ENCODE data around the gene SMG6.
"Not testable (repeated sequence)": the region's sequence is repeated elsewhere in the genome, so short reads cannot be mapped to it uniquely, and the experiment has no call there.

Gene SMG6

GRCh38 chr17:2174468-2175293 is 128.9 kb downstream of the SMG6 start:
- no peak for DNase-seq

- DNase-seq: no peak
These were observed 129.6 kb downstream of the SMG6 start for GRCh38 chr17:2174014-2174413.

- DNase-seq: no peak
These were observed 130.6 kb downstream of the SMG6 start for GRCh38 chr17:2172999-2173398.

GRCh38 chr17:2172077-2172851 is 131.3 kb downstream of the SMG6 start:
- no peak for DNase-seq

- DNase-seq: no peak
These were observed 131.9 kb downstream of the SMG6 start for GRCh38 chr17:2171702-2172076.

- DNase-seq: no peak
These were observed 133.6 kb downstream of the SMG6 start for GRCh38 chr17:2170023-2170422.

- not testable (repeated sequence) for DNase-seq
These were observed 137.9 kb downstream of the SMG6 start for GRCh38 chr17:2165723-2166122.

GRCh38 chr17:2158396-2158780 is 145.2 kb downstream of the SMG6 start:
- DNase-seq: no peak

GRCh38 chr17:2157675-2158395 is 145.8 kb downstream of the SMG6 start:
- no peak for DNase-seq

GRCh38 chr17:2157081-2157480 is 146.5 kb downstream of the SMG6 start:
- no peak for DNase-seq

- no peak for DNase-seq
These were observed 146.9 kb downstream of the SMG6 start for GRCh38 chr17:2156666-2157065.

GRCh38 chr17:2155573-2155972 is 148.0 kb downstream of the SMG6 start:
- DNase-seq: no peak

- DNase-seq: no peak
These were observed 152.1 kb downstream of the SMG6 start for GRCh38 chr17:2151358-2152033.

- DNase-seq: peak; percentile 73
These were observed 152.8 kb downstream of the SMG6 start for GRCh38 chr17:2150806-2151205.

GRCh38 chr17:2149934-2150333 is 153.7 kb downstream of the SMG6 start:
- no peak for DNase-seq

- DNase-seq: no peak
These were observed 157.3 kb downstream of the SMG6 start for GRCh38 chr17:2146132-2146871.

- no peak for DNase-seq
These were observed 158.9 kb downstream of the SMG6 start for GRCh38 chr17:2144701-2145100.

GRCh38 chr17:2143332-2143731 is 160.3 kb downstream of the SMG6 start:
- no peak for DNase-seq

- DNase-seq: not testable (repeated sequence)
These were observed 160.9 kb downstream of the SMG6 start for GRCh38 chr17:2142682-2143081.

- DNase-seq: no peak
These were observed 162.9 kb downstream of the SMG6 start for GRCh38 chr17:2140683-2141082.

GRCh38 chr17:2138761-2139160 is 164.8 kb downstream of the SMG6 start:
- DNase-seq: peak; percentile 12

- DNase-seq: no peak
These were observed 165.3 kb downstream of the SMG6 start for GRCh38 chr17:2138318-2138717.
